Measurements from ENCODE around the gene ASIC3. TPM values are rescaled to one million over a fixed set of nuclear protein-coding genes. Genes with fewer than 3 reads are reported as not detected.
"Not testable (repeated sequence)": the region's sequence is repeated elsewhere in the genome, so short reads cannot be mapped to it uniquely, and the experiment has no call there.

ASIC3 gene
- total and polyA plus RNA-seq, 3 experiments from 2014 or later, result 2.6 to 3.6 TPM; not detected in 1

DNA sequence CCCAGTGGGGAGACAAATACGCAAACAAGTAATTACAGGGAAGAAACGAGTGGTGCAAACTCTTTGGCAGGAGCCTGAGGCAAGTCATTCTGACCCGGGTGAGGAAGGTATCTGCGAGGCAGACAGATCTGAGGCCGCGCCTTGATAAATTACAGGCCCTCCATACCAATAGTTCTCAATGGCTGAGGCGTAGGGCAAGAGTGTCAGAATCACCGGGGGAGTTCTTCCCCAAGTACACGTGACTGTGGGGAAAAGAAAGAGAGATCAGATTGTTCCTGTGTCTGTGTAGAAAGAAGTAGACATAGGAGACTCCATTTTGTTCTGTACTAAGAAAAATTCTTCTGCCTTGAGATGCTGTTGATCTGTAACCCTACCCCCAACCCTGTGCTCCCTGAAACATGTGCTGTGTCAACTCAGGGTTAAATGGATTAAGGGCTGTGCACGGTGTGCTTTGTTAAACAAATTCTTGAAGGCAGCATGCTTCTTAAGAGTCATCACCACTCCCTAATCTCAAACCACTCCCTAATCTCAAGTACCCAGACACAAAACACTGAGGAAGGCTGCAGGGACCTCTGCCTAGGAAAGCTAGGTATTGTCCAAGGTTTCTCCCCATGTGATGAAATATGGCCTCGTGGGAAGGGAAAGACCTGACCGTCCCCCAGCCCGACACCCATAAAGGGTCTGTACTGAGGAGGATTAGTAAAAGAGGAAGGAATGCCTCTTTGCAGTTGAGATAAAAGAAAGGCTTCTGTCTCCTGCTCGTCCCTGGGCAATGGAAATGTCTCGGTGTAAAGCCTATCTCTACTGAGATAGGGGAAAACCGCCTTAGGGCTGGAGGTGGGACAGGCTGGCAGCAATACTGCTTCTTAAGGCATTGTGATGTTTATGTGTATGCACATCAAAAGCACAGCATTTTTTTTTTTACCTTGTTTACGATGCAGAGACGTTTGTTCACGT, 21.3 kb upstream of the ASIC3 start:
- Mint-ChIP-seq H3K4me1 (peaks cover 18 to 35% (median 28%) of the 10 kb centered on the region in 3 donors), H3K4me3 (peak overlapping the region; percentile 87 to 98 (median 96)), H3K36me3 (peaks cover 0 to 20% (median 3%) of the 10 kb centered on the region in 3 donors), H3K27ac (peak overlapping the region; percentile 98 to 100 (median 99))
- Histone ChIP-seq H3K4me1 (ENCODE audit: insufficient read depth, low read length) (peaks cover 20% of the 10 kb centered on the region), H3K4me3 (ENCODE audit: low read length) (peak overlapping the region; percentile 100), H3K27ac (ENCODE audit: low read depth, low read length) (peak overlapping the region; percentile 90)
- ChIA-PET CTCF (interaction anchor here (1.0 to 3.2 kb wide), 7 partner anchors 9 to 87 kb away, joined by 3 to 20 read pairs (median 4); no protein-coding TSS in a partner anchor), POLR2A (interaction anchor here (0.9 to 1.5 kb wide), 4 partner anchors 9 to 32 kb away, joined by 3 to 13 read pairs (median 8); partner anchors contain the start of genes CDK5 and SLC4A2)
- not testable (repeated sequence) for H3K27me3 ChIP-seq (ENCODE audit: insufficient read depth, low read length, poor library complexity, severe bottlenecking); H3K9me3 ChIP-seq (ENCODE audit: low read length); H3K9me3 Mint-ChIP-seq; DNase-seq; H3K36me3 ChIP-seq (ENCODE audit: insufficient read depth, low read length); H3K27me3 Mint-ChIP-seq

DNA sequence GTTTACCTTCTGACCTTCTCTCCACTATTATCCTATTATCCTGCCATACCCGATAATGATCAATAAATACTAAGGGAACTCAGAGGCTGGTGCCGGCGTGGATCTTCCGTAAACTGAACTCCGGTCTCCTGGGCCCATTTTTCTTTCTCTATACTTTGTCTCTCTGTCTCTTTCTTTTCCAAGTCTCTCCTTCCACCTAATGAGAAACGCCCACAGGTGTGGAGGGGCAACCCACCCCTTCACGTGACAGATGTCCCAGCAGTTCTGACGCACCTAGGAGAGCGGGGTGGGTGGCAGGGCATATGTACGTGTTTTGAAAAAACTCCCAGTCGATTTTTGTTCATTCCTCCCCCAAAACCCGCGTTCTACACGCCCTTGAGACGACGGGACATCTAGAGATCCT, 20.6 kb upstream of the ASIC3 start:
- peaks cover 20% of the 10 kb centered on the region for H3K4me1 ChIP-seq (ENCODE audit: insufficient read depth, low read length)
- H3K4me3 ChIP-seq (ENCODE audit: low read length), result peak overlapping the region; percentile 100
- Mint-ChIP-seq H3K36me3 (peaks cover 0 to 25% (median 3%) of the 10 kb centered on the region in 3 donors), H3K4me1 (peaks cover 18 to 35% (median 28%) of the 10 kb centered on the region in 3 donors), H3K27ac (peak overlapping the region; percentile 98 to 100 (median 99)), H3K4me3 (peak overlapping the region; percentile 87 to 98 (median 96))
- peak overlapping the region; percentile 90 for H3K27ac ChIP-seq (ENCODE audit: low read depth, low read length)
- H3K9me3 Mint-ChIP-seq; H3K36me3 ChIP-seq (ENCODE audit: insufficient read depth, low read length); DNase-seq; H3K27me3 ChIP-seq (ENCODE audit: insufficient read depth, low read length, poor library complexity, severe bottlenecking); H3K9me3 ChIP-seq (ENCODE audit: low read length); H3K27me3 Mint-ChIP-seq: not testable (repeated sequence)
- ChIA-PET CTCF (interaction anchor here (0.8 to 3.2 kb wide), 22 partner anchors 9 to 126 kb away, joined by 3 to 35 read pairs (median 4); partner anchors contain the start of genes NOS3 and TMUB1), POLR2A (interaction anchor here (0.9 to 1.5 kb wide), 6 partner anchors 9 to 76 kb away, joined by 3 to 13 read pairs (median 6); partner anchors contain the start of genes CDK5 and SLC4A2)

DNA sequence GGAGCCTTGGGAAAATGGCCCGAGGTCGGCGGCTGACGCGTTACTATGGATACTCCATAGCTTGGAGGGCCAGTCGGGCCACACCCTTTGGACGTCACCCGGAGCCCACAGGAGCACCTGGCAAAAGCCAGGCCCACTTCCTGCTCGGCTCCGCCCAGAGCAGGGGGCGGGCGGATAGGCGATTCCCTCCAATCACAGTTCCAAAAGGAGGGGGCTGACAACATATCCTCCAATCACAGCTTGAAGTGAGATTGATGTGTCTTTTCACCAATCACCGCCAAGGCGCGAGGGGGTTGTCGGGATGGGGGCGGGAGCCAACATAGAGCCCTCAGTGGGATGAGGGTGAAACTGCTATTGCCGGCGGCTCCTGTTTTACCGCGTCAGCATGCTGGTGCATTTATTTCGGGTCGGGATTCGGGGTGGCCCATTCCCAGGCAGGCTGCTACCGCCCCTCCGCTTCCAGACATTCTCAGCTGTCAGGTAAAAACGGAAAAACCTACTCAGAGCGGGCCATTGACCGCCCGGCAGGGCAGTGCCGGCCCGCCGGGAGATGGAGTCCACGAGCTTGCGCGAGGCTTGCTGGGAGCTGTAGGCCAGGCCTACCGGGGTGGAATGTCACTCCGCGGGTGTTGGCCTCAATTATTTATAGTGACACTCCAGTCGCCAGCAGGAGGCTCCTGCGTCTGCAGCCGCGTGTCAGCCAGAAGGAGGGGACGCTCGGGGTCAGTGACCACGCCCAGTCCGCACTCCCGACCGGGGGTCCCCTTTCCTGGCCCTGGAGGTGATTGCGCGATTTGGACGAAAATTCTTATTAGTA, 20.0 kb upstream of the ASIC3 start, which contains the start of gene ABCB8:
ABCB8 (plus strand) TSS at position 320 of the 817 bp plus-strand sequence; CDS start at position 386, 66 bp downstream.
- no peaks in the 10 kb centered on the region for H3K9me3 ChIP-seq (ENCODE audit: low read length)
- H3K4me3 ChIP-seq (ENCODE audit: low read length), result peak within 1 kb of the TSS; percentile 100
- H3K27me3 Mint-ChIP-seq, result peaks cover 0 to 1% of the 10 kb centered on the region in 2 donors
- peak within 1 kb of the TSS; percentile 90 for H3K27ac ChIP-seq (ENCODE audit: low read depth, low read length)
- peaks cover 0 to 31% (median 3%) of the 10 kb centered on the region in 3 donors for H3K36me3 Mint-ChIP-seq
- H3K4me3 Mint-ChIP-seq, result peak within 1 kb of the TSS; percentile 87 to 98 (median 96)
- peaks cover 20% of the 10 kb centered on the region for H3K4me1 ChIP-seq (ENCODE audit: insufficient read depth, low read length)
- H3K9me3 Mint-ChIP-seq, result no peaks in the 10 kb centered on the region
- CTCF ChIA-PET, result interaction anchor here (0.6 to 3.2 kb wide), 25 partner anchors 9 to 1181 kb away, joined by 3 to 35 read pairs (median 4); partner anchors contain the start of genes NOS3, SLC4A2 and TMUB1
- H3K36me3 ChIP-seq (ENCODE audit: insufficient read depth, low read length), result no peaks in the 10 kb centered on the region
- no peaks in the 10 kb centered on the region for H3K27me3 ChIP-seq (ENCODE audit: insufficient read depth, low read length, poor library complexity, severe bottlenecking)
- DNase-seq, result peak; percentile 93 to 99 (median 99)
- POLR2A ChIA-PET, result interaction anchor here (0.6 to 1.5 kb wide), 9 partner anchors 10 to 314 kb away, joined by 3 to 13 read pairs (median 5); partner anchors contain the start of genes CDK5, SLC4A2 and TMUB1
- peaks cover 18 to 35% (median 28%) of the 10 kb centered on the region in 3 donors for H3K4me1 Mint-ChIP-seq
- H3K27ac Mint-ChIP-seq, result peak within 1 kb of the TSS; percentile 98 to 100 (median 99)

DNA sequence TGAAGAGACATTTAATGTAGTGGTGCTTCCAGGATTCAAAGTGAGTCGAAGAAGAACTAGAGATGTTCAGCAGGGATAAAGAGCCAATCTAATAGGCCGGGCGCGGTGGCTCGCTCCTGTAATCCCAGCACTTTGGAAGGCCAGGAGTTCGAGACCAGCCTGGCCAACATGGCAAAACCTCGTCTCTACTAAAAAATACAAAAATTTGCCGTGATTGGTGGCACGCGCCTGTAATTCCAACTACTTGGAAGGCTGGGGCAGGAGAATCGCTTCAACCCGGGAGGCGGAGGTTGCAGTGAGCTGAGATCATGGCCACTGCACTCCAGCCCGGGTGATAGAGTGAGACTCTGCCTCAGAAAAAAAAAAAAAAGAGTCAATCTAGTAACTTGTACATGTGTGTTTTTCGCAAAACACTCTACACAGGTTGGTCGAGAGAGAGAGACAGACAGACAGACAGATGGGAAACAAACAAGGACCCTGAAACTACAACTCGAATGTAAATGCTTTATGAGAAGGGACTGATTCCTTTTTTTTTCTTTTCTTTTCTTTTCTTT, 19.3 kb upstream of the ASIC3 start:
- Mint-ChIP-seq H3K27me3 (peaks cover 0 to 1% of the 10 kb centered on the region in 2 donors), H3K9me3 (no peaks in the 10 kb centered on the region)
- peak overlapping the region; percentile 90 for H3K27ac ChIP-seq (ENCODE audit: low read depth, low read length)

DNA sequence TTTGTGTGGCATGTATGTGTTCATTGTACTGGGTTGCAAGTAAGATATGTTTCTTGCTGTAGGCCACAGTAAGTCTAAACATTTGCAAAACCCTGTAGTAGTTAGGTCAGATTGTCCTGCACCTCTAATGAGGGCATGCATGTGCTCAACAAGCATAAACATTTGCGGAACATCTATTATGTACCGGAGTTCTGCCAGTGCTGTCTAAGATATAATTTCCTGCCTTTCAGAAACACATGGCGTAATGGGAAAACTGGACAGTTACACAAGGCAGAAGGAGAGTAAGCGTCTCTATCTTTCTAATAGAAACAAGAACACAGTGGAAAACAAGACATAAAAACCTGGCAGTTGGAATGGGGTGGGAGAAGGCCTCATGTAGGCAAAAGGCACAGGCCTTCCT, 17.3 kb upstream of the ASIC3 start:
- Histone ChIP-seq H3K36me3 (ENCODE audit: insufficient read depth, low read length) (peaks cover 10% of the 10 kb centered on the region), H3K9me3 (ENCODE audit: low read length) (no peaks in the 10 kb centered on the region), H3K4me3 (ENCODE audit: low read length) (no peak overlapping the region), H3K27me3 (ENCODE audit: insufficient read depth, low read length, poor library complexity, severe bottlenecking) (no peaks in the 10 kb centered on the region), H3K4me1 (ENCODE audit: insufficient read depth, low read length) (peaks cover 20% of the 10 kb centered on the region), H3K27ac (ENCODE audit: low read depth, low read length) (no peak overlapping the region)
- Mint-ChIP-seq H3K27me3 (peaks cover 0 to 1% of the 10 kb centered on the region in 2 donors), H3K4me1 (peaks cover 18 to 35% (median 28%) of the 10 kb centered on the region in 3 donors), H3K9me3 (no peaks in the 10 kb centered on the region), H3K27ac (peak overlapping the region in 3 of 8 donors; percentile 8 to 70 (median 18)), H3K4me3 (peak overlapping the region in 2 of 7 donors; percentile 6 to 58), H3K36me3 (peaks cover 0 to 47% (median 3%) of the 10 kb centered on the region in 3 donors)
- ChIA-PET POLR2A (no interaction called here), CTCF (interaction anchor here (1.4 to 2.6 kb wide), 2 partner anchors 13 to 79 kb away, joined by 5 to 12 read pairs; no protein-coding TSS in a partner anchor)
- no peak for DNase-seq

More for the DNA sequence above, 19.3 kb upstream of the ASIC3 start:
- Histone ChIP-seq H3K4me3 (ENCODE audit: low read length) (peak overlapping the region; percentile 100), H3K36me3 (ENCODE audit: insufficient read depth, low read length) (no peaks in the 10 kb centered on the region), H3K27me3 (ENCODE audit: insufficient read depth, low read length, poor library complexity, severe bottlenecking) (no peaks in the 10 kb centered on the region), H3K4me1 (ENCODE audit: insufficient read depth, low read length) (peaks cover 20% of the 10 kb centered on the region), H3K9me3 (ENCODE audit: low read length) (no peaks in the 10 kb centered on the region)
- CTCF ChIA-PET, result interaction anchor here (0.6 to 3.2 kb wide), 13 partner anchors 8 to 615 kb away, joined by 3 to 35 read pairs (median 5); partner anchors contain the start of genes NOS3, SLC4A2 and TMUB1
- DNase-seq, result no peak
- H3K27ac Mint-ChIP-seq, result peak overlapping the region; percentile 98 to 100 (median 99)
- peak overlapping the region; percentile 87 to 98 (median 96) for H3K4me3 Mint-ChIP-seq
- POLR2A ChIA-PET, result interaction anchor here (0.6 to 1.5 kb wide), 5 partner anchors 11 to 315 kb away, joined by 3 to 13 read pairs (median 5); partner anchors contain the start of gene SLC4A2
- H3K4me1 Mint-ChIP-seq, result peaks cover 18 to 35% (median 28%) of the 10 kb centered on the region in 3 donors
- peaks cover 0 to 31% (median 3%) of the 10 kb centered on the region in 3 donors for H3K36me3 Mint-ChIP-seq

DNA sequence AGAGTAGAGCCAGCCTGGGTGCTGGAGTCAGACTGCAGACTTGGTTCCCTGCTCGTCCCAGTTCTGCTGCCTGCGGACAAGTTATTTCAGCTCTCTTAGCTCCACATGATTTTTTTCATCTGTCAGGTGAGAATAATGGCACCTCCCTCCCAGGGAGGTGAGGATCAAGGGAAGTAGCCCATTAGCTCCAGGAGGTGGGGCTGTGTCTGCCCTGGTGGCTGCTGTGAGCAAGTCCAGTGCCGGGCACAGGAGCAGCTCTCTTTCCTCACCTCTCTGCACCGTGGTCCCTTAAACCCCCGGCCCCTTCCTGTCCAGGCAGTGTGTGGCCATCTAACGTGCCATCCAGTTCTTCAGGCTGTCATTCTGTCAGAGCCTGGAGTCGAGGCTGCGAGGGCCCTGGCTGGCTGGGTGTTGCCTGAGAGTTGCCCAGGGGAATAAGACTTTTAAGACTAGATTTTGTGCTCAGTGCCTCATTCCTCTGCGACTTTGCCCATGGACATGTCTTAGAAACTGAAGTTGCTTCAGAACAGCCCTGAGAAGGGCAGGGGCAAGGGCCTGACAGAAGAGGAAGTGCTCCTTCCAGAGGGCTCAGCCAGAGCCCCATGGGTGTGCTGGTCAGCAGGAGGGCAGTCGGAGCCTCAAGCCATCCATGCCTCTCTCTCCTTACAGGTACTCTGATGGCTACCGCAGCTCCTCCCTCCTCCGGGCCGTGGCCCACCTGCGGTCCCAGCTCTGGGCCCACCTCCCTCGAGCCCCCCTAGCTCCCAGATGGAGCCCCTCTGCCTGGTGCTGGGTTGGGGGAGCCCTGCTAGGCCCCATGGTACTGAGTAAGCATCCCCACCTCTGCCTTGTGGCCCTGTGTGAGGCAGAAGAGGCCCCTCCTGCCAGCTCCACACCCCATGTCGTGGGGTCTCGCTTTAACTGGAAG, 15.1 kb upstream of the ASIC3 start:
- peaks cover 21% of the 10 kb centered on the region for H3K36me3 ChIP-seq (ENCODE audit: insufficient read depth, low read length)
- peaks cover 11 to 27% (median 15%) of the 10 kb centered on the region in 3 donors for H3K4me1 Mint-ChIP-seq
- H3K27me3 Mint-ChIP-seq, result peaks cover 0 to 1% of the 10 kb centered on the region in 2 donors
- no peak overlapping the region for H3K27ac Mint-ChIP-seq
- peaks cover 13% of the 10 kb centered on the region for H3K4me1 ChIP-seq (ENCODE audit: insufficient read depth, low read length)
- CTCF ChIA-PET, result interaction anchor here (1.0 to 2.6 kb wide), 2 partner anchors 15 to 77 kb away, joined by 3 to 12 read pairs; no protein-coding TSS in a partner anchor
- POLR2A ChIA-PET, result no interaction called here
- H3K27me3 ChIP-seq (ENCODE audit: insufficient read depth, low read length, poor library complexity, severe bottlenecking), result no peaks in the 10 kb centered on the region
- H3K4me3 ChIP-seq (ENCODE audit: low read length), result no peak overlapping the region
- no peak overlapping the region for H3K27ac ChIP-seq (ENCODE audit: low read depth, low read length)
- no peak for DNase-seq
- no peaks in the 10 kb centered on the region for H3K9me3 Mint-ChIP-seq
- no peaks in the 10 kb centered on the region for H3K9me3 ChIP-seq (ENCODE audit: low read length)
- peaks cover 0 to 60% (median 3%) of the 10 kb centered on the region in 3 donors for H3K36me3 Mint-ChIP-seq
- H3K4me3 Mint-ChIP-seq, result no peak overlapping the region

All from CD8-positive, alpha-beta memory T cell (primary cell).